MM.1S (cell line): ENCODE measurements around the gene KLHL18.
"Not testable (repeated sequence)": the region's sequence is repeated elsewhere in the genome, so short reads cannot be mapped to it uniquely, and the experiment has no call there.

Source experiments
- DNase-seq: peaks from one replicate; pipeline ENCODE4 v3.0.0-alpha.2; 2015
- H2AFZ ChIP-seq: fragments of 300-600 bp; sonication (generic); 2 replicates; pipeline ENCODE4 v1.6.0; 2016; ENCODE audit warnings: antibody characterized with exemption, low read length
- H3F3A ChIP-seq: fragments of 300-600 bp; sonication (generic); 2 replicates; pipeline ENCODE4 v1.6.1; 2016; ENCODE audit warnings: mild to moderate bottlenecking, antibody characterized with exemption, low read length, moderate library complexity, mixed read lengths; ENCODE audit not compliant: insufficient read depth
- H3K27ac ChIP-seq: fragments of 300-600 bp; sonication (generic); 2 replicates; pipeline ENCODE4 v1.5.1; 2016; ENCODE audit warnings: mild to moderate bottlenecking, low read length
- H3K27me3 ChIP-seq: fragments of 300-600 bp; sonication (generic); replicated peaks from 2 replicates; pipeline ENCODE4 v1.6.0; 2016; ENCODE audit warnings: low read length; ENCODE audit not compliant: insufficient read depth
- H3K36me3 ChIP-seq: fragments of 300-600 bp; sonication (generic); replicated peaks from 2 replicates; pipeline ENCODE4 v1.6.1; 2016; ENCODE audit warnings: mild to moderate bottlenecking, low read length, mixed read lengths; ENCODE audit not compliant: insufficient read depth
- H3K4me1 ChIP-seq: fragments of 300-600 bp; sonication (generic); 2 replicates; pipeline ENCODE4 v1.6.1; 2016; ENCODE audit warnings: low read length, mixed read lengths
- H3K4me2 ChIP-seq: fragments of 300-600 bp; sonication (generic); 2 replicates; pipeline ENCODE4 v1.6.0; 2016; ENCODE audit warnings: low read depth, low read length
- H3K4me3 ChIP-seq: fragments of 300-600 bp; sonication (generic); 2 replicates; pipeline ENCODE4 v1.5.1; 2016; ENCODE audit warnings: low read length, mixed read lengths
- H3K79me2 ChIP-seq: fragments of 300-600 bp; sonication (generic); 2 replicates; pipeline ENCODE4 v1.6.1; 2016; ENCODE audit warnings: mixed run types, low read length, mixed read lengths
- H3K9ac ChIP-seq: fragments of 300-600 bp; sonication (generic); 2 replicates; pipeline ENCODE4 v1.6.1; 2016; ENCODE audit warnings: low read length, mixed read lengths
- H3K9me2 ChIP-seq: fragments of 300-600 bp; sonication (generic); replicated peaks from 2 replicates; pipeline ENCODE4 v1.6.1; 2016; ENCODE audit warnings: mild to moderate bottlenecking, low read length, mixed read lengths; ENCODE audit not compliant: insufficient read depth
- H3K9me3 ChIP-seq: fragments of 300-600 bp; sonication (generic); replicated peaks from 2 replicates; pipeline ENCODE4 v1.6.1; 2016; ENCODE audit warnings: mild to moderate bottlenecking, low read length, mixed read lengths; ENCODE audit not compliant: insufficient read depth
- H4K20me1 ChIP-seq: fragments of 300-600 bp; sonication (generic); 2 replicates; pipeline ENCODE4 v1.6.1; 2016; ENCODE audit warnings: mild to moderate bottlenecking, low read length, moderate library complexity, mixed read lengths; ENCODE audit not compliant: insufficient read depth
- EZH2 ChIP-seq: fragments of 300-600 bp; sonication (generic); optimal IDR thresholded peaks from 2 replicates; pipeline ENCODE3; 2017; ENCODE audit warnings: low read depth, mild to moderate bottlenecking, antibody characterized with exemption, low read length, mixed read lengths
- EZH2phosphoT487 ChIP-seq: fragments of 300-600 bp; sonication (generic); IDR thresholded peaks from 2 replicates; pipeline ENCODE4 v1.6.1; 2018; ENCODE audit warnings: antibody characterized with exemption, low read length
- TF ChIP-seq, protein P1 (sequence below): fragments of 300-600 bp; sonication (generic); IDR thresholded peaks from 2 replicates; pipeline ENCODE4 v1.5.1; 2016; ENCODE audit warnings: antibody characterized with exemption, low read length, mixed read lengths

Gene KLHL18

DNA sequence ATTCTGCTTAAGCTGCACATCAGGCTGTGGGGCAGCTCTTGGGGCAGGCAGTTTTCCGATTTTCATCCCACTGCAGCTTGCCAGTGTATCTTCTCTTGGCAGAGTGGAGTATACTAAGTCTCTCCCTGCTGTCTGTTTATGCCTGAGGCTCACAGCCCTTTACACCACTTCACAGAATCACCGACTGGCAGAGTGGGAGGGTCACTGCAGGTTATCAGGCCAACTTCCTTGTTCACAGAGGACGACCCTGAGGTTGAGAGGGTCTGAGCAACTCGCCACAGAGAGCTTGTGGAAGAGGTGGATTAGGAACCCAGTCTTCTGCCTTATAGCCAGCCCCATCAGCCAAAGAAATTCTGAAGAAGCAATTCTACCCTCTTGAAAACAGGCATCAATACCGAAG is 31.1 kb upstream of the KLHL18 start:
- H3K4me2 ChIP-seq: no peak overlapping the region
- H3K9me2 ChIP-seq: no peaks in the 10 kb centered on the region
- no peak overlapping the region for H2AFZ ChIP-seq
- H3K36me3 ChIP-seq: no peaks in the 10 kb centered on the region
- H3K27me3 ChIP-seq: no peaks in the 10 kb centered on the region
- DNase-seq: no peak
- no peaks in the 10 kb centered on the region for H4K20me1 ChIP-seq
- H3F3A ChIP-seq: no peaks in the 10 kb centered on the region
- H3K79me2 ChIP-seq: no peaks in the 10 kb centered on the region
- no peak overlapping the region for H3K27ac ChIP-seq
- no peak overlapping the region for H3K9ac ChIP-seq
- no peak overlapping the region for H3K4me3 ChIP-seq
- no peak for TF ChIP-seq EZH2
- TF ChIP-seq, protein P1, sequence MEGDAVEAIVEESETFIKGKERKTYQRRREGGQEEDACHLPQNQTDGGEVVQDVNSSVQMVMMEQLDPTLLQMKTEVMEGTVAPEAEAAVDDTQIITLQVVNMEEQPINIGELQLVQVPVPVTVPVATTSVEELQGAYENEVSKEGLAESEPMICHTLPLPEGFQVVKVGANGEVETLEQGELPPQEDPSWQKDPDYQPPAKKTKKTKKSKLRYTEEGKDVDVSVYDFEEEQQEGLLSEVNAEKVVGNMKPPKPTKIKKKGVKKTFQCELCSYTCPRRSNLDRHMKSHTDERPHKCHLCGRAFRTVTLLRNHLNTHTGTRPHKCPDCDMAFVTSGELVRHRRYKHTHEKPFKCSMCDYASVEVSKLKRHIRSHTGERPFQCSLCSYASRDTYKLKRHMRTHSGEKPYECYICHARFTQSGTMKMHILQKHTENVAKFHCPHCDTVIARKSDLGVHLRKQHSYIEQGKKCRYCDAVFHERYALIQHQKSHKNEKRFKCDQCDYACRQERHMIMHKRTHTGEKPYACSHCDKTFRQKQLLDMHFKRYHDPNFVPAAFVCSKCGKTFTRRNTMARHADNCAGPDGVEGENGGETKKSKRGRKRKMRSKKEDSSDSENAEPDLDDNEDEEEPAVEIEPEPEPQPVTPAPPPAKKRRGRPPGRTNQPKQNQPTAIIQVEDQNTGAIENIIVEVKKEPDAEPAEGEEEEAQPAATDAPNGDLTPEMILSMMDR: no peak
- no peaks in the 10 kb centered on the region for H3K4me1 ChIP-seq
- H3K9me3 ChIP-seq: no peaks in the 10 kb centered on the region

DNA sequence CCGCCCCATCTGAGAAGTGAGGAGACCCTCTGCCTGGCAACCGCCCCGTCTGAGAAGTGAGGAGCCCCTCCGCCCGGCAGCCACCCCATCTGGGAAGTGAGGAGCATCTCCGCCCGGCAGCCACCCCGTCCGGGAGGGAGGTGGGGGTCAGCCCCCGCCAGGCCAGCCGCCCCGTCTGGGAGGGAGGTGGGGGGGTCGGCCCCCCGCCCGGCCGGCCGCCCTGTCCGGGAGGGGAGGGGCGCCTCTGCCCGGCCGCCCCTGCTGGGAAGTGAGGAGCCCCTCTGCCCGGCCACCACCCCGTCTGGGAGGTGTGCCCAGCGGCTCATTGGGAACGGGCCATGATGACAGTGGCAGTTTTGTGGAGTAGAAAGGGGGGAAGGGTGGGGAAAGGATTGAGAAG is 26.4 kb upstream of the KLHL18 start:
- not testable (repeated sequence) for H2AFZ ChIP-seq, H3K9me2 ChIP-seq, H3K4me2 ChIP-seq, H3K36me3 ChIP-seq, H3K9me3 ChIP-seq, H3K27ac ChIP-seq, H3K9ac ChIP-seq, H3K27me3 ChIP-seq, H3F3A ChIP-seq, H3K4me3 ChIP-seq, H4K20me1 ChIP-seq, H3K79me2 ChIP-seq, H3K4me1 ChIP-seq, DNase-seq

DNA sequence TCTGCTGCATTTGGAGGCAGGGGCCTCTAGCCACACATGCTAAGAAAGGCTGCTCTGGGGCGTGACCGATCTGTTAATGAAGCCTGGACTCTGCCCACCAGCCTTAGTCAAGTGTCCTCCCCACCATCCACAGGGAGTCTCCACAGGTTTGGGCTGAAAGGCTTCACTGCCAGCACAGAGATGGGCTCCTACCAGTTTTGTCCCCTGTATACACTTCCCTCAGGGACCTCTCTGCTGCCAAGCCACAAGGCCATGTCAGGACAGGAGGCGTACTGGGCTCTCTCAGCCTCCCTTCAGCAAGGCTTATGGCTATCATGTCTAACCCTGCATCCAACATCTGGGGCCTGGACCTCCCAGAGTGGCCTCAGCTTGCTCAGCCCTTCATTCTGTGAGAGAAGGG is 23.6 kb upstream of the KLHL18 start:
- TF ChIP-seq, protein P1: no peak
- no peak for TF ChIP-seq EZH2phosphoT487
- no peak for TF ChIP-seq EZH2
- Histone ChIP-seq H3F3A (no peaks in the 10 kb centered on the region), H3K27ac (no peak overlapping the region), H3K79me2 (no peaks in the 10 kb centered on the region), H2AFZ (no peak overlapping the region), H4K20me1 (no peaks in the 10 kb centered on the region), H3K9ac (no peak overlapping the region), H3K36me3 (no peaks in the 10 kb centered on the region), H3K9me2 (no peaks in the 10 kb centered on the region), H3K9me3 (no peaks in the 10 kb centered on the region), H3K27me3 (no peaks in the 10 kb centered on the region), H3K4me3 (no peak overlapping the region), H3K4me1 (no peaks in the 10 kb centered on the region), H3K4me2 (no peak overlapping the region)
- no peak for DNase-seq

DNA sequence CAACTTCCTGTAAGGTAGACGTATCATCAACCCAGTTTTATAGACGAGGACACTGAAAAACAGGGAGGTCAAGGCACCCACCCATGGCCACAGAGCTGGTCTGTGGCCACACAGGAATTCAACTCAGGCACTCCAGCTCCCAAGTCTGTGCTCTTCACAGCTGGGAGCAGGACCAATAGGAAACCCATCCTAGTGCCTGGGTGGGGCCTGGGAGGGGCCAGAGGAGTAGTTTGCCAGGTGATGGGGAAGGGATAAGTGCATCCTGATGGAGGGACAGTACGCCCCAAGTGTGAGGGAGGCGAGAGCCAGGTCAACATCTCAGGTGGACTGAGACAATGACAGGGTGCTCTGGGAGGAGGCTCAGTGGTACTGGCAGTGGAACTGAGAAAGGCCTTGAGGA is 22.1 kb upstream of the KLHL18 start:
- no peak for TF ChIP-seq EZH2phosphoT487
- TF ChIP-seq EZH2: no peak
- TF ChIP-seq, protein P1: no peak
- no peaks in the 10 kb centered on the region for H3K27me3 ChIP-seq
- no peaks in the 10 kb centered on the region for H3K9me2 ChIP-seq
- H3K79me2 ChIP-seq: no peaks in the 10 kb centered on the region
- no peaks in the 10 kb centered on the region for H4K20me1 ChIP-seq
- H3K9ac ChIP-seq: no peak overlapping the region
- H3K4me3 ChIP-seq: no peak overlapping the region
- DNase-seq: no peak
- H3F3A ChIP-seq: no peaks in the 10 kb centered on the region
- H3K4me1 ChIP-seq: no peaks in the 10 kb centered on the region
- no peak overlapping the region for H2AFZ ChIP-seq
- no peaks in the 10 kb centered on the region for H3K36me3 ChIP-seq
- no peaks in the 10 kb centered on the region for H3K9me3 ChIP-seq
- H3K27ac ChIP-seq: no peak overlapping the region
- no peak overlapping the region for H3K4me2 ChIP-seq
